ENCODE results near the gene IFNL3.
"Not testable (repeated sequence)": the region's sequence is repeated elsewhere in the genome, so short reads cannot be mapped to it uniquely, and the experiment has no call there.

Gene IFNL3

DNA sequence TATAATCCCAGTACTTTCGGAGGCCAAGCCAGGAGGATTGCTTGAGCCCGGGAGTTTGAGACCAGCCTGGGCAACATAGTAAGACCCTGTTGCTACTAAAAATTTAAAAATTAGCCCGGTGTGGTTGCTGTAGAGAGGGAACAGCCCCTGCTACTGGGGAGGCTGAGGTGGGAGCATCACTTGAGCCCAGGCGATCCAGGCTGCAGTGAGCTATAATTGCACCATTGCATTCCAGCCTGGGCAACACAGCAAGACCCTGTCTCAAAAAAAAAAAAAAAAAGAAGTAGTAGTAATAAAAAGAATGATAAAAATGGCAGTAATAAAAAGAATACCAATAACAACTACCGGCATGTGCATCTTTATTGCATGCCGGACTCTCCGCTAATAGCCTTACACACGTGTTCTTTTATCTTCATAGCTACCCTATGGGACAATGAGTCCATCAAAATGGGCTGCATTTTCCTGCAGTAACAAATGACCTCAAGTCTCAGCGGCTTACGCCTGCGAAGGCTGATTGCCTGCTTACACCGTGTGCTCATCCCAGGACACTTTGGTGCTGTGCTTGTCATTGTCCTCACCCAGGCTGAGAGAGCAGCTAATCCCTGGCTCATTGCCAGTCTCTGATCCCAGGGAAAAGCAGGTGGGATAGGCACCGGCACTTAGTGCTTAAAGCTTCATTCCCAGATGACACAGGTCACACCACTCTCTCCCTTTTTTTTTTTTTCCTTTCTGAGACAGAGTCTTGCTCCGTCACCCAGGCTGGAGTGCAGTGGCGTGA, 26.4 kb downstream of the IFNL3 start:
- DNase-seq, result no peak

DNA sequence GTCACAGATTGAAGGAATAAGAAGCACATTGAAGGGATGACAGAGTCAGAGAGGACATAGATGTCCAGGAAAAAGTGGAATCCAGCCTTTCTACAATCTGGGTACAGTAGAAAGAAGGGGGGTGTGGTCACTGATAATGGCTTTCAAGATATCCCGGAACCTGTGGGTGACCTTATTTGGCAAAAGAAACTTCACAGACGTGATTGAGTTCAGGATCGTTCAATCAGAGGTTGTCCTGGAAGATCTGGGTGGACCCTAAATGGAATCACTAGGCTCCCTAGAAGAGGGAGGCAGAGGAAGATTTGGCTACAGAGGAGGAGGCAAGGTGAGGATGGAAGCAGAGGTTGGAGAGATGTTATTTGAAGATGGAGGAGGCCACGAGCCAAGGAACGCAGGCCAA, 27.7 kb downstream of the IFNL3 start:
- DNase-seq, result no peak

DNA sequence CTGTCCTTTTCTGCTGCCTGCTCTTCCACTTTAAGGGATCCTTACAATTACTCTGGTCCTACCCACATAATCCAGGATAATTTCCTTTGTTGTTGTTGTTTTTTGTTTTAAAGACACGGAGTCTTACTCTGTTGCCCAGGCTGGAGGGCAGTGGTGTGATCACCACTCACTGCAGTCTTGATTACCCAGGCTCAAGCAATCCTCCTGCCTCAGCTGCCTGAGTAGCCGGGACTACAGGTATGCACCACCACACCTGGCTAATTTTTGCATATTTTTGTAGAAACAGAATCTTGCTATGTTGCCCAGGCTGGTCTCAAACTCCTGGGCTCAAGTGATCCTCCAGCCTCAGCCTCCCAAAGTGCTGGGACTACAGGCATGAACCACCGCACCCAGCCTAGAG, 29.5 kb downstream of the IFNL3 start:
- DNase-seq, result not testable (repeated sequence)

DNA sequence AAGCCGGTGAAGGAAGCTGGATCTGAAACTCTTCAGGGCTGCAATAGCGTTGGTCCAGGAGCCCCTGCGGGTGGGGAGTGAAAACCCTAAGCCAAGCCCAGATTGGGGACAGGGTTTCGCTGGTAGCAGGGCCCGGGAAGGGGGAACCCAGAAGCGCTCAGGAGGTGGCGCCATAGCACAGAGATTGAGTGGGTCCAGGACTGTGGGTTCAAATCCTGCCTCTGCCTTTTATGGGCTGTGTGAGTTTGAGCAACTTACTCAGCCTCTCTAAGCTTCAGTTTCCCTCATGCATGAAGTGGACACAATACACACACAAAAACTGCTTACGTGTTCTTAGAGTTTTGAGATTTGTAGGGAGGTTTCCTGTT, 32.4 kb downstream of the IFNL3 start:
- peak in 1 of 56 donors; percentile 4 for DNase-seq

DNA sequence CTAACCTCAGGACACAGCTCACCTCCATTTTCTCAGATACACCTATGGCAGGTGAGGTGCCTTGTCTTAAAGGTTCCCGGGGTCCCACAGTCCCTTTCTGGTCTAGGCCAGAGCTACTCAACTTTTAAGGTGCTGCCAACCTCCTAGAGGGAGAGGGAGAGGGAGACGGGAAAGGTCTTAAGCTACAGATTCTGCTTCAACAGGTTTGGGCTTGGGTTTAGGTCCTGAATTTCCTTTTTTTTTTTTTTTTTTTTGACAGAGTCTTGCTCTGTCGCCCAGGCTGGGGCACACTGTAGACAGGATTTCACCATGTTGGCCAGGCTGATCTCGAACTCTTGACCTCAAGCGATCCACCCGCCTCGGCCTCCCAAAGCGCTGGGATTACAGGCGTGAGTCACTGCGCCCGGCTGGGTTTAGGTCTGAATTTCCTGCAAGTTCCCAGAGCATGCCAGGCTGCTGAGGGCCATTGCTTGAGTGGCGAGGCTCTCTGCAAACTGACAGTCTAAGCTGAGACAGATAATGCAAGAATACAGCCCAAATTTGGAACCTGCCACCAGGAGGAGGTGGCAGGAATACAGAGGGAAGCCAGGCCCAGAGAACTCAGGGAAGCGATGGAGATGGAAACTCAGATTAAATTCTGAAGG, 33.0 kb downstream of the IFNL3 start:
- DNase-seq, result no peak

DNA sequence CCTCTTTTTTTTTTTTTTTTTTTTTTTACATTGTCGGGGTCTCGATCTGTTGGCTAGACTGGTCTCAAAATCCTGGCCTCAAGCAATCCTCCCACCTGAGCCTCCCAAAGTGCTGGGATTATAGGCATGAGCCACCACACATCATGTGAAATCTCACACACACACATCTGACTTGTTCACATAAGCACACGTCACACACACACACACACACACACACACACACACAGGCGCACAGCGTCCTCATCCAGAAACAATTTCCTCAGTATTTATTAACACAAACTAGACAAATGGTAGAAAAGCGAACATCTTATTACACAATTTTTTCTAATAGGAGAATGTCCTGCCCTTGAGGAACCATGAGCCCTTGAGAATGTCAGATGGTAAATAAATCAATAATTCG, 35.6 kb downstream of the IFNL3 start:
- no peak for DNase-seq

DNA sequence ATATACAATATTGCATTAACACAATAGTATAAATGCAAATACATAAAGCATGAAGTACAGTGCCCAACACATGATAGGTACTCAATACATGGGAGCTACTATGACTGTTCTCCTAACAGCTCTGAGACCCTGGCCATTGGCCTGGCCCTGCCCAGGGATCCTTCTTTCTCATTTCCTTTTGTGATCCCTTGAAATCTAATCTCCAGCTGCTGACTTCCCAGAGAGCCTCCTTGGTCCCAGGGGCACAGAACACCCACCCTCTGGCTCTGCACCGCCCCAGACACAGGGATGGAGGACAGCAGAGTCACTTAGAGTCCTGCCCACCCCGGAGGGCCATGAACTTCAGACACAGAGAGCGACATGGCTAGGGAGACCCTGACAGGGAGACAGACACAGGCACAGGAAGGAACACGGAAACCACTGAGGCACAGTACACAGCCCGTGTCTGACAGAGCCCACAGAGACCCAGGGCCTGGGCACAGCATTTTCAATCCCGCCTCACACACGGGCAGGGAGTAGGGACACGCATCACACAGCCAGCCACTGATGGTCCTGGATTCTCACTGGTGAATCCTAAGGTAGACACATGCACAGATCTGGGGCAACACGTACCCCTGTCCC, 36.5 kb downstream of the IFNL3 start:
- no peak for DNase-seq

DNA sequence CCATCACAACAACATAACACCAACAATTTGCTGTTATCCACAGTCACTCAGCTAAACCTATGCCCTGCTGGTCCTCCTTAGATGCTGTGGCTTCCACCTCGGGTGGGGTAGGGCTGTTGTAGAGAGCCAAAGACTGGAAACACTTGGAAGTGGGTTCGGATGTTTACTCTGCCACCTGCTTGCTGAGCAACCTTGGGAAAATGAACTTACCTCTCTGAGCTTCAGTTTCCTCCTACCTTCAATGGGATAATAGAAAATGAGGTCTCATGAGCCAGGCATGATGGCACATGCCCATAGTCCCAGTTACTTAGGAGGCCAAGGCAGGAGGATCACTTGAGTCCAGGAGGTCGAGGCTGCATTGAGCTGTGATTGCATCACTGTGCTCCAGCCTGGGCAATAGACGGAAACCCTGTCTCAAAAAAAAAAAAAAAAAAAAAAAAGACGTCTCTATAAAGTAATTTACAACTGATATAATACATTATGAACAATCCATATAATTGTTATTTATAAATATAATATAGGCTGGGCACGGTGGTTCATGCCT, 37.4 kb downstream of the IFNL3 start:
- DNase-seq, result no peak

DNA sequence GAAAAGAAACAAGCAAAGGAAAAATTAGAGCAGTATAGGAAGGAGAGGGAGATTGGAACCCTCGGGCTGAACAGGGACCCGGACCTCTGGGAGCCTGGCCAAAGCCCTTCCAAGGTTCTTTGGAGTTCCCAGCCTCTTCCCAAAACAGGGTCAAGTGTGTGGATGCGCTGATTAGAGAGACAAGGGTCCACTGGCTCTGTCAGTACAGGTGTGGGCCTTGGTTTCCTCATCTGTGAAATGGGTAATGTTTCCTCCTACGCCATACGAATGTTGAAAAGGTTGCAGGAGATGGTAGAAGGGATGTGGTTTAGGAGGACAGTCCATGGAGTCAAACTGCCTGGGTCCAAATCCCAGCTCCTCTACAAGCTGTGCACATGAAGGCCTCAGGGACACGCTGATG, 38.7 kb downstream of the IFNL3 start:
- no peak for DNase-seq

DNA sequence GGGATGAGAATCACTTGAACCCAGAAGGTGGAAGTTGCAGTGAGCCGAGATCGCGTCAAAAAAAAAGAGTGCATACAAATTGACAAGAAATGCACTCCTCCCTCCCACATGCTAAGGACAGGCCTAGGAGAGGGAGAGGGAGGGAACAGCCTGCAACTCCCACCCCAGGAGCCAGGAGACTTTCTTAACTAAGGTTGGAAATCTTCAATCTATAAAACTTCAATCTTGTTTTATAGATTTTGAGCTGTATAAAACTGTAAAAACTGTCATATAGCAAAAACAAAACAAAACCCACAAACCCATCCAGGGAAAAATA, 39.4 kb downstream of the IFNL3 start:
- DNase-seq, result no peak

DNA sequence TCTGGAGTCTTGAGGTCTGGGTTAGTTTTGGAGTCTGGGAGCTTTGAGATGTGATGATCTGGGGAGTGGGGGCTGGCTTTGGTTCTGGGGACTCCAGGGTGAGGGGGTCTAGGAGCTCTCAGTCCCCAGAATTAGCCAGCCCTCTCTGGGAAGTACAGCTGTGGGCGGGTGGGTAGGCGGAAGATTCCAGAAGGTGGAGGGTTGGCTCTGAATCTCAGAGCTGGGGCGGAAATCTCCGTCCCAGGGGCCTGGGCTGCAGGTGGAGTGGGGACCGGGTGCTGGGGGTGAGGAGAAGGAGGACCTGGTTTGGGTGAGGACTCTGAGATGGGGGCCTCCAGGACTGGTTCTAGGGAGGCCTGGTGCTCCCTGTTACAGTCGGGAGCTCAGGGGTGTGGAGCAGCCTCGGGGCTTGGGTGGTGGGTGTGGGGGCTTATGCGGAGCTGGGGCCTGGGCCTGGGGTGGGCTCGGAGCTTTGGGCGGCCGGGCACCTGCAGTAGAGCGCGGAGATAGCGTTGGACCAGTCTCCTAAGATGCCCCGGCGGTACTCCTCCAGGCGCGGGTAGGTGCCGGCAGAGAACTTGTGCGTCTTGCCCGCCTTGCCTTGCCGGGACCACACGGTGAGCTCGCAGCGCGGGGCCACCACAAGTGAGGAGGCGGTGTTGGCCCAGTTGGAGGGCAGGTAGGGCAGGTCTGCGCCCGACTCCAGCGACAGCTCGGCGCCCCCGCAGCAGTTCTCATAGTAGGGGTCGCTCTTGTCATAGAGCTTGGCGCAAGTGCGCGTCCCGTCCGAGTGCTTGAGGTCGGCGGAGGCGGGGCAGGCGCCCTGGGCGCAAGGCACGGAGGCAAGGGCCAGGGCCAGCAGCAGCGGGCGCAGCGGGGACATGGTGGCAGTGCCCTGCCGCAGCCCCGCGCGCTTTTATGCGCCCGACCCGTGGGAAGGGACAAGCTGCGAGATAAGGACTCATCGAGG, 41.1 kb downstream of the IFNL3 start, which contains the start of gene SYCN:
Gene SYCN (minus strand): TSS at position 892 of the 970 bp plus-strand sequence. CDS start 9 bp downstream, at position 883.
- DNase-seq, result no peak

DNA sequence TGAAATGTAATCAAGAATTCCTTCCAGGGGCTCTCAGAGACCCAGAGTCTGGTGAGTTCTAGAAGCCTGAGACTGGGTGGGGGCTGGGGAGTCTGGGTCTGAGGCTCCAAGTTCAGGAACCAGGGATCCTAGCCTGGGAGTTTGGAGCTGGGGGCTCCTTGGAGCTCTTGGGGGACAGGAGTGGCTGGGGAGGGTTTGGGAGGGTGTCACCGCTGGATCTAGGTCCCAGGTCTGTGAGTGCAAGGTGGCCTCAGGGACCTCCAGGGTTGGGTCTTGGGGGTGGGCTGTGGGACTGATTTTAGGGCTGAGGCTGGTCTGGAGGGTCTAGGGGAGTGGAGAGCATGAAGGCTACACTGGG, 41.8 kb downstream of the IFNL3 start:
- no peak for DNase-seq

DNA sequence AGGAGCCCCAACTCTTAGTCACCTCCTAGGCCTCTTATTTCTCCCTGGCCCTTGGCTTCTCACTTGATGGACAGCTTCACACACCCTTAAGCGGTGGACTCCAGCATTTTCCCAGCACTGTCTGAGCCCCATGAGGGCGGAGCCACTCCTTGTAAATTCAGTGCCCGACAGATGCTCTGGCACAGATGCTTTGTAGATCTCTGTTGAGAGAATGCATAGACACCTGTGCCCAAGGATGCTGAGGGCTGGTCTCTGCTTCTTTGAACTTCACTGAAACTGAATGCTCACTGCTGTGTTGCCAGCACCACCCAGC, 44.0 kb downstream of the IFNL3 start:
- DNase-seq, result no peak

DNA sequence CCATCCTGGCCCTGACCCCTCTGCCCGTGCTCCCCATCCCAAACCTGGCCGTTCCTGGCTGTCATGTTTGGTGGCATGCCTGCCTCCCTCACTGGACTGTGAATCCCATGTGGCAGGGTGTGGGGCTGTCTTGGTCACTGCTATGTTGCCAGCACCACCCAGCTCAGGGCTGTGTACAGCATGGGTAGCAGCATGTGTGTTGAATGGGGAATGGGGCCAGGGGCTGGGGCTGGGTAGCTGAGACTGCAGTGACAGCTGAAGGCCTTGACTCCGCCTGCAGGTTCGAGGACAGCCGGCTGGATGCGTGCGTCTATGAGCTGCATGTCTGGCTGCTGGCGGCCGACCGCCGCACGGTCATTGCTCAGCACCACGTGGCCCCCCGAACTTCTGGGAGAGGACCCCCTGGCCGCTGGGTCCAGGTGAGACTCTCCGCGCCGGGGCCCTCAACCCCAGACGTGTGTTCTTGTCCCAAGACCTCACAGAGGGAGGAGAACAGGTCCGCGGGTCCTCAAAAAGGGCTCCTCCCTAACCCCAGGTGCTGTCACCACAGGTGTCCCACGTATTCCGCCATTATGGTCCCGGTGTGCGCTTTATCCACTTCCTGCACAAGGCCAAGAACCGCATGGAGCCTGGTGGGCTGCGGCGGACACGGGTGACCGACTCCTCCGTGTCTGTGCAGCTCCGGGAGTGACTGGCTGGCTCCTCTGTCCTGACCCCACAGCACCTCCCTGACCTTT, 44.6 kb downstream of the IFNL3 start:
- no peak for DNase-seq

DNA sequence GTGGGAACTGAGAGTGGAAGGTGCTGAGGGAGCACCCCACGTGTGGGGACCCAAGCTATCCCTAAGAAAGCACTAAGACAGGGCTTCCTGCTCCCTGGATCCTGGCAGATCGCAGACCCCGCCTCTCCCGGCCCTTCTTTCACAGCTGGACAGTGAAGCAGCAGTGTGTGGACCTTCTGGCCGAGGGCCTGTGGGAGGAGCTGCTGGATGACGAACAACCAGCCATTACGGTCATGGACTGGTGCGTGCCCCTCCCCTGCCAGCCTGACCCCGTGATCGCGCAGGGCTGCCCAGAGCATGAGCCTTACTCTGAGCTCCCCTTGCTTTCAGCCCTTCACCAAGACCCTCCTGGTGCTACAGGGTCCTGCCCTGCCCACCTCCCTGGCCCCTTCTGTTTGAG, 45.8 kb downstream of the IFNL3 start:
- DNase-seq, result peak in 48 of 56 donors; percentile 4 to 79 (median 45)

DNA sequence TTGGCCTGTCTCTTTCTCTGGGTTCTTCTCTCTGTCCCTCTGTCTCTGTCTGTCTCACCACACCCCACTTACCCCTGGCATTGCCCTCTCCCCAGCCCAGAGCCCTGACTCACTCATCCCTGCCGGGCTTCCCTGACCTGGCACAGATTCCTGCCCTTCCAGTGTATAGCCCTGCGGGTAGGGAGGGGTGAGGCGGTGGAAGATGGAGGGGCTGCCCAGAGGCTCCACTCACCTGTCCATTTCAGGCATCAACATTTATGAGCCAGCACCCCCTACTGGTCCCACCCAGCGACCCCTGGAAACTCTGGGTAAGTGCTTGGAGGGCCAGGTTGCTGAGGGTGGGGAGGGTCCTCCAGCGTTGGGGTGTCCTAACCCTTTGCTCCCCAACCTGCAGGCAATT, 47.0 kb downstream of the IFNL3 start:
- DNase-seq, result no peak

DNA sequence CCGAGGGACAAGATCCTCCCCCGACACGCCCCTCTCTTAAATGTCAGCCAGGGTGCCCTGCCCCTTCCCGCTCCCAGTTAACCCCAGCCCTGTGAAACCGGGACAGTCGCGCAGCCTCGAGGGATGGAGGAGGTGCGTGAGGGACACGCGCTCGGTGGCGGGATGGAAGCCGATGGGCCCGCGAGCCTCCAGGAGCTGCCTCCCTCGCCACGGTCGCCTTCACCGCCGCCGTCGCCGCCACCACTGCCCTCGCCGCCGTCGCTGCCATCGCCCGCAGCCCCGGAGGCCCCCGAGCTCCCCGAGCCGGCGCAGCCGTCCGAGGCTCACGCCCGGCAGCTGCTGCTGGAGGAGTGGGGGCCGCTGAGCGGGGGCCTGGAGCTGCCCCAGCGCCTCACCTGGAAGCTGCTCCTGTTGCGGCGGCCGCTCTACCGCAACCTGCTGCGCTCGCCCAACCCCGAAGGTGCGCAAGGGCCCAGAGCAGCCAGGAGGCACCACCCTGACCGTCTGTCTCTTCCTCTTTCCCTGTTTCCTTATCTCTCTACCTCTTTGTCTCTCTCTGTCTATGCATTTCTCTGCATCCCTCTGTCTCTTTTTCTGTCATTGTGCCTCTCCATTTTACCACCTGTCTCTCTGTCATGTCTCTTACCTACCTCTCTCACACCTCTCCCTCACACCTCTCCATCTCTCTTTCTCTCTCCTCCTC, 47.8 kb downstream of the IFNL3 start, which contains the start of gene NCCRP1:
Gene NCCRP1 (plus strand): TSS at position 105 of the 703 bp plus-strand sequence. CDS start 19 bp downstream, at position 124.
- DNase-seq, result no peak

DNA sequence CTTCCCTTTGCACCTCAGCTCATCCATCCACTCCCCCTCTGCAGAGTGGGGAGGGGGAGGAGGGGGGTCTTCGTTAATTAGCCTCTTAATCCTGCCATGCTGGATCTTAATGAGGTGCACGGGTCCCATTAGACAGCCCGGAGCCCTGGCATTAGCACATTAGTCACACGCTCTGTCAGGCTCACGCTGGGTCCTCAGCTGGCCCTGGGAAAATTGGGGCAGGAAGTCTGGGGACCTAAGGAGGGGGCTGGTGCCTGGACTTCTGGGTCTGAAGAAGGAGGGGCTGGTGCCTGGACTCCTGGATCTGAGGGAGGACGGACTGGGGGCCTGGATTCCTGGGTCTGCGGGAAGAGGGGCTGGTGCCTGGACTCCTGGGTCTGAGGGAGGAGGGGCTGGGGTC, 48.5 kb downstream of the IFNL3 start:
- DNase-seq, result no peak

DNA sequence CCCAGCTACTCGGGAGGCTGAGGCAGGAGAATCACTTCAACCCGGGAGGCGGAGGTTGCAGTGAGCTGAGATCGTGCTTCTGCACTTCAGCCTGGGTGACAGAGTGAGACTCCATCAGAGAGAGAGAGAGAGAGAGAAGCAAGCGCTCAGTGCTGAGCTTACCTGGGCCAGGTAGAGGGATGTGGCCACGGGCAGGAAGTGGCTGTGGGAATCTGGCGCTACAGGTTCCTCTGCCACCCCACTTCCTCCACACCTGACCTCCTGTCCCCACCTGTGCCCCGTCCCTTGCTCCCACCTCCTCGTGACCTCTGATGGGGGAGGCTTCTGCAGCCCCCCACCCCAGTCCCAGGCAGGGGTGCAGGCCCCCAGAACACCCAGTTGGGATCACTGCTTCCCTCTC, 49.1 kb downstream of the IFNL3 start:
- no peak for DNase-seq
